ENCODE results near the gene RAB6A.
"Not testable (repeated sequence)": the region's sequence is repeated elsewhere in the genome, so short reads cannot be mapped to it uniquely, and the experiment has no call there.

Gene RAB6A

GRCh38 chr11:73762732-73763131 is 1.9 kb upstream of the RAB6A start:
- no peak for DNase-seq (ENCODE audit: low read depth in 2 of 2)

- DNase-seq (ENCODE audit: low read depth in 2 of 2), result no peak
These were observed 600 bp upstream of the RAB6A start for GRCh38 chr11:73761403-73761945.

- DNase-seq (ENCODE audit: low read depth in 2 of 2), result no peak
These were observed 667 bp downstream of the RAB6A start for GRCh38 chr11:73760135-73760678.

- DNase-seq (ENCODE audit: low read depth in 2 of 2), result no peak
These were observed 1.2 kb downstream of the RAB6A start for GRCh38 chr11:73759610-73760134.

- no peak for DNase-seq (ENCODE audit: low read depth in 2 of 2)
These were observed 2.4 kb downstream of the RAB6A start for GRCh38 chr11:73758451-73758850.

- DNase-seq (ENCODE audit: low read depth in 2 of 2), result no peak
These were observed 3.3 kb downstream of the RAB6A start for GRCh38 chr11:73757598-73757997.

- no peak for DNase-seq (ENCODE audit: low read depth in 2 of 2)
These were observed 5.2 kb downstream of the RAB6A start for GRCh38 chr11:73755670-73756069.

- no peak for DNase-seq (ENCODE audit: low read depth in 2 of 2)
These were observed 6.9 kb downstream of the RAB6A start for GRCh38 chr11:73753938-73754337.

- DNase-seq (ENCODE audit: low read depth in 2 of 2), result no peak
These were observed 8.0 kb downstream of the RAB6A start for GRCh38 chr11:73752903-73753302.

GRCh38 chr11:73752216-73752867 is 8.5 kb downstream of the RAB6A start:
- DNase-seq (ENCODE audit: low read depth in 2 of 2), result no peak

GRCh38 chr11:73750862-73751261 is 10.0 kb downstream of the RAB6A start:
- not testable (repeated sequence) for DNase-seq (ENCODE audit: low read depth in 2 of 2)

GRCh38 chr11:73750228-73750627 is 10.6 kb downstream of the RAB6A start:
- DNase-seq (ENCODE audit: low read depth in 2 of 2), result no peak

GRCh38 chr11:73749118-73749517 is 11.8 kb downstream of the RAB6A start:
- no peak for DNase-seq (ENCODE audit: low read depth in 2 of 2)

GRCh38 chr11:73748300-73748699 is 12.6 kb downstream of the RAB6A start:
- no peak for DNase-seq (ENCODE audit: low read depth in 2 of 2)

GRCh38 chr11:73747762-73748161 is 13.1 kb downstream of the RAB6A start:
- DNase-seq (ENCODE audit: low read depth in 2 of 2), result no peak

- DNase-seq (ENCODE audit: low read depth in 2 of 2), result no peak
These were observed 14.2 kb downstream of the RAB6A start for GRCh38 chr11:73746701-73747100.

GRCh38 chr11:73743045-73743444 is 17.8 kb downstream of the RAB6A start:
- DNase-seq (ENCODE audit: low read depth in 2 of 2), result no peak

- not testable (repeated sequence) for DNase-seq (ENCODE audit: low read depth in 2 of 2)
These were observed 24.9 kb downstream of the RAB6A start for GRCh38 chr11:73735959-73736358.

- DNase-seq (ENCODE audit: low read depth in 2 of 2), result no peak
These were observed 25.9 kb downstream of the RAB6A start for GRCh38 chr11:73734993-73735392.

GRCh38 chr11:73734011-73734410 is 26.9 kb downstream of the RAB6A start:
- DNase-seq (ENCODE audit: low read depth in 2 of 2), result not testable (repeated sequence)

GRCh38 chr11:73732936-73733335 is 27.9 kb downstream of the RAB6A start:
- not testable (repeated sequence) for DNase-seq (ENCODE audit: low read depth in 2 of 2)

GRCh38 chr11:73729594-73730206 is 31.2 kb downstream of the RAB6A start:
- DNase-seq (ENCODE audit: low read depth in 2 of 2), result no peak

- DNase-seq (ENCODE audit: low read depth in 2 of 2), result no peak
These were observed 32.9 kb downstream of the RAB6A start for GRCh38 chr11:73728000-73728399.
